ENCODE results near the gene SLC35D3. TPM values are rescaled to one million over a fixed set of nuclear protein-coding genes. Genes with fewer than 3 reads are reported as not detected.
"Not testable (repeated sequence)": the region's sequence is repeated elsewhere in the genome, so short reads cannot be mapped to it uniquely, and the experiment has no call there.

Gene SLC35D3
- total RNA-seq, 4 donors from 2014 or later, result not detected

- Histone ChIP-seq H3K9me3 (no peaks in the 10 kb centered on the region), H3K4me1 (peaks cover 0 to 12% (median 5%) of the 10 kb centered on the region in 3 donors), H3K27me3 (peaks cover 0 to 7% (median 0%) of the 10 kb centered on the region in 4 donors), H3K36me3 (no peaks in the 10 kb centered on the region), H3K27ac (no peak overlapping the region), H3K4me3 (no peak overlapping the region)
- intact Hi-C loops (cut with DNase I), result no loop called here
- TF ChIP-seq POLR2A (IDR thresholded peaks at IDR 0.05), result no peak
- TF ChIP-seq CTCF (IDR thresholded peaks at IDR 0.05), result no peak
- no peak for DNase-seq
- 71 to 76% methylated on average over 4 of the region's 4 CpGs for WGBS, 2 donors
Observed at GRCh38 chr6:136969930-136970329, 47.8 kb downstream of the SLC35D3 start.

- H3K4me1 ChIP-seq, result peaks cover 0 to 12% (median 5%) of the 10 kb centered on the region in 3 donors
- no peak overlapping the region for H3K4me3 ChIP-seq
- H3K27me3 ChIP-seq, result peaks cover 0 to 7% (median 0%) of the 10 kb centered on the region in 4 donors
- H3K9me3 ChIP-seq, result no peaks in the 10 kb centered on the region
- 81 to 91% methylated on average over 6 of the region's 6 CpGs for WGBS, 2 donors
- DNase-seq, result no peak
- TF ChIP-seq POLR2A (IDR thresholded peaks at IDR 0.05), result no peak
- no peak for TF ChIP-seq CTCF (IDR thresholded peaks at IDR 0.05)
- intact Hi-C loops (cut with DNase I), result no loop called here
- no peak overlapping the region for H3K27ac ChIP-seq
- H3K36me3 ChIP-seq, result no peaks in the 10 kb centered on the region
Observed at GRCh38 chr6:136971609-136972008, 49.5 kb downstream of the SLC35D3 start.

- 73 to 89% methylated on average over 8 of the region's 8 CpGs for WGBS, 2 donors
- H3K27me3 ChIP-seq; intact Hi-C loops (cut with DNase I); H3K4me1 ChIP-seq; H3K4me3 ChIP-seq; H3K36me3 ChIP-seq; H3K27ac ChIP-seq; DNase-seq; H3K9me3 ChIP-seq: not testable (repeated sequence)
Observed at GRCh38 chr6:136973781-136974180, 51.7 kb downstream of the SLC35D3 start.

Small RNAs within 50 kb of the gene (small RNA-seq; reads per million reads assigned to genes)
- gene RF00019, result 0 reads per million in 4 donors
- 0 reads per million in 4 donors for gene RPL35AP3

Other genes starting within 250 kb of the SLC35D3 start
- 10 to 100 TPM in 3 of 4 donors, 1 to 10 TPM in 1; 9.2 to 22.9 (median 20.9) TPM for gene MAP3K5, start 129.8 kb upstream of the SLC35D3 start, total RNA-seq
- 10 to 100 TPM in 3 of 4 donors, 1 to 10 TPM in 1; 5.4 to 14.2 (median 11.8) TPM for gene PEX7, start 99.7 kb upstream of the SLC35D3 start, total RNA-seq
- gene IL20RA, start 122.7 kb downstream of the SLC35D3 start, total RNA-seq, result 10 to 100 TPM; 11.1 to 20.7 (median 13.1) TPM

All from esophagus squamous epithelium (tissue), 5 donors.